GM23338 (cell line): Measurements from ENCODE around the gene SPATC1L. TPM values are rescaled to one million over a fixed set of nuclear protein-coding genes. Genes with fewer than 3 reads are reported as not detected.

ENCODE experiments used
- ATAC-seq: fragments of 200-7000 bp; cut with Tn5 transposase; 3 replicates; pipeline ENCODE4 v1.9.1; 2020
- DNase-seq: peaks from one replicate; pipeline ENCODE4 v3.0.0-alpha.2; 2015; ENCODE audit warnings: low spot score
- H2AFZ ChIP-seq: fragments of 200-600 bp; sonication (generic); 2 replicates; pipeline ENCODE4 v1.8.0; 2016; ENCODE audit warnings: antibody characterized with exemption, mild to moderate bottlenecking, moderate library complexity
- H3F3A ChIP-seq: fragments of 200-600 bp; sonication (generic); replicated peaks from 2 replicates; pipeline ENCODE4 v1.8.0; 2017; ENCODE audit warnings: antibody characterized with exemption, mixed run types, low read depth
- H3K27ac ChIP-seq: fragments of 200-600 bp; sonication (generic); 2 replicates; pipeline ENCODE4 v1.6.1; 2016; ENCODE audit warnings: low read depth
- H3K27me3 ChIP-seq: fragments of 200-600 bp; sonication (generic); 2 replicates; pipeline ENCODE4 v1.8.0; 2016; ENCODE audit warnings: mild to moderate bottlenecking, mixed run types, moderate library complexity; ENCODE audit not compliant: insufficient read depth
- H3K36me3 ChIP-seq: fragments of 200-600 bp; sonication (generic); 2 replicates; pipeline ENCODE4 v1.8.0; 2016; ENCODE audit warnings: mild to moderate bottlenecking; ENCODE audit not compliant: insufficient read depth
- H3K4me1 ChIP-seq: fragments of 200-600 bp; sonication (generic); 2 replicates; pipeline ENCODE4 v1.8.0; 2016; ENCODE audit warnings: mild to moderate bottlenecking, moderate library complexity; ENCODE audit not compliant: insufficient read depth
- H3K4me2 ChIP-seq: fragments of 200-600 bp; sonication (generic); 2 replicates; pipeline ENCODE4 v1.7.1; 2017; ENCODE audit warnings: mixed run types
- H3K4me3 ChIP-seq: fragments of 200-600 bp; sonication (generic); 2 replicates; pipeline ENCODE4 v1.6.1; 2016; ENCODE audit warnings: mixed run types
- H3K79me2 ChIP-seq: fragments of 200-600 bp; sonication (generic); replicated peaks from 2 replicates; pipeline ENCODE4 v1.8.0; 2017; ENCODE audit warnings: mild to moderate bottlenecking; ENCODE audit not compliant: insufficient read depth
- H3K9me2 ChIP-seq: fragments of 200-600 bp; sonication (generic); 2 replicates; pipeline ENCODE4 v1.8.0; 2017; ENCODE audit not compliant: insufficient read depth
- H4K20me1 ChIP-seq: fragments of 200-600 bp; sonication (generic); replicated peaks from 2 replicates; pipeline ENCODE4 v1.8.0; 2017; ENCODE audit warnings: mild to moderate bottlenecking; ENCODE audit not compliant: insufficient read depth
- H3K27ac Mint-ChIP-seq: 2 replicates; pipeline ENCODE4 v1.8.0; 2020; ENCODE audit warnings: inconsistent platforms, mild to moderate bottlenecking, moderate library complexity, mixed read lengths
- H3K27me3 Mint-ChIP-seq: 3 replicates; pipeline ENCODE4 v1.8.0; 2022; ENCODE audit warnings: low read depth, mild to moderate bottlenecking, moderate library complexity, mixed read lengths, inconsistent platforms; ENCODE audit not compliant: insufficient read depth, poor library complexity
- H3K36me3 Mint-ChIP-seq: 3 replicates; pipeline ENCODE4 v1.8.0; 2021; ENCODE audit warnings: low read depth, mild to moderate bottlenecking, inconsistent platforms, moderate library complexity, mixed read lengths
- H3K4me1 Mint-ChIP-seq: 3 replicates; pipeline ENCODE4 v1.8.0; 2020; ENCODE audit warnings: mild to moderate bottlenecking, inconsistent platforms, mixed read lengths
- H3K4me3 Mint-ChIP-seq: 3 replicates; pipeline ENCODE4 v1.8.0; 2021; ENCODE audit warnings: moderate library complexity, mild to moderate bottlenecking, inconsistent platforms, mixed read lengths
- H3K9me3 Mint-ChIP-seq: 3 replicates; pipeline ENCODE4 v1.8.0; 2020; ENCODE audit warnings: moderate library complexity, mild to moderate bottlenecking, inconsistent platforms, mixed read lengths
- CREB1 ChIP-seq: fragments of 250-450 bp; sonication (Bioruptor Pico); IDR thresholded peaks from 2 replicates; pipeline ENCODE4 v1.5.0; 2020; ENCODE audit warnings: low read depth, mild to moderate bottlenecking, moderate library complexity
- CTCF ChIP-seq, 2 experiments: fragments of 200-600 bp in 1 of 2; sonication (generic) in 1 of 2; conservative IDR thresholded peaks; 2 replicates each; pipeline versions ENCODE4 v1.5.1 to v1.6.1; 2016 to 2017; ENCODE audit warnings: antibody characterized with exemption in 2 of 2, low read depth in 2 of 2, mild to moderate bottlenecking in 2 of 2, moderate library complexity in 1 of 2
- EZH2 ChIP-seq: fragments of 200-600 bp; sonication (generic); IDR thresholded peaks from one replicate; pipeline ENCODE4 v1.8.0; 2017; ENCODE audit warnings: antibody characterized with exemption, mild to moderate bottlenecking, low read depth; ENCODE audit not compliant: unreplicated experiment
- EZH2phosphoT487 ChIP-seq: fragments of 200-600 bp; sonication (generic); IDR thresholded peaks from one replicate; pipeline ENCODE4 v1.8.1; 2018; ENCODE audit warnings: antibody characterized with exemption; ENCODE audit not compliant: unreplicated experiment
- POLR2AphosphoS5 ChIP-seq: IDR thresholded peaks from 2 replicates; pipeline ENCODE4 v1.6.1; 2016; ENCODE audit warnings: antibody characterized with exemption, low read depth
- REST ChIP-seq: IDR thresholded peaks from one replicate; pipeline ENCODE4 v1.6.1; 2018; ENCODE audit warnings: antibody characterized with exemption; ENCODE audit not compliant: unreplicated experiment
- ZNF114 ChIP-seq: fragments of 250-450 bp; sonication (Bioruptor Pico); IDR thresholded peaks from 2 replicates; pipeline ENCODE4 v1.5.0; 2020; ENCODE audit warnings: mild to moderate bottlenecking, moderate library complexity
- ZNF462 ChIP-seq: fragments of 250-450 bp; sonication (Bioruptor Pico); IDR thresholded peaks from 2 replicates; pipeline ENCODE4 v1.5.0; 2020; ENCODE audit warnings: mild to moderate bottlenecking, moderate library complexity
- polyA plus RNA-seq: library from polyadenylated mRNA; unstranded; fragments of >200 nt; fragmentation: Nextera tagmentation; extraction: Ambion mirVana; gene quantifications from 2 replicates; pipeline ENCODE4 v1.2.1, GENCODE V29; 2016
- total RNA-seq: library from RNA; depleted of rRNA; stranded (reverse); fragments of >200 nt; shearing (Covaris generic); gene quantifications from 2 replicates; pipeline ENCODE4 v1.2.3, GENCODE V29; 2014

SPATC1L gene
- total and polyA plus RNA-seq, 2 experiments from 2014 or later: 37.6 to 70.2 TPM

- no peak overlapping the region for H3K4me3 Mint-ChIP-seq
- H3K36me3 Mint-ChIP-seq: peaks cover 9% of the 10 kb centered on the region; the same call in 2 of the 3 replicates
These were observed 57.7 kb downstream of the SPATC1L start for GRCh38 chr21:46126309-46127238.

More at GRCh38 chr21:46126309-46127238, 57.7 kb downstream of the SPATC1L start:
- peaks cover 4% of the 10 kb centered on the region; the same call in 2 of the 3 replicates for H3K4me1 Mint-ChIP-seq
- Histone ChIP-seq H3K4me2 (no peak overlapping the region), H4K20me1 (no peaks in the 10 kb centered on the region), H3K36me3 (no peaks in the 10 kb centered on the region), H3K4me1 (no peaks in the 10 kb centered on the region), H3K27me3 (no peaks in the 10 kb centered on the region), H3K4me3 (no peak overlapping the region), H3K9me2 (no peaks in the 10 kb centered on the region), H3K79me2 (no peaks in the 10 kb centered on the region), H3F3A (no peaks in the 10 kb centered on the region), H2AFZ (no peak overlapping the region), H3K27ac (no peak overlapping the region)
- no peaks in the 10 kb centered on the region for H3K9me3 Mint-ChIP-seq
- TF ChIP-seq CTCF (conservative IDR thresholded peaks at IDR 0.05; ENCODE audit: low read depth in 2 of 2) (no peak), CREB1 (CRISPR knock-in tag) (no peak), REST (no peak), EZH2phosphoT487 (no peak), POLR2AphosphoS5 (no peak), ZNF462 (no peak), EZH2 (no peak), ZNF114 (CRISPR knock-in tag) (no peak)
- no peak overlapping the region for H3K27ac Mint-ChIP-seq
- ATAC-seq (no peak), DNase-seq (no peak)
- H3K27me3 Mint-ChIP-seq: peaks cover 9% of the 10 kb centered on the region
